OCI-LY1 (cell line): Measurements from ENCODE around the gene DDHD1.
A peak's percentile ranks its signal among the peaks of the same experiment; 100 is the strongest.
"Not testable (repeated sequence)": the region's sequence is repeated elsewhere in the genome, so short reads cannot be mapped to it uniquely, and the experiment has no call there.

Experiments used
- H2AFZ ChIP-seq: fragments of 200-600 bp; sonication (generic), shearing (Covaris generic); 2 replicates; pipeline ENCODE4 v1.6.0; 2014; ENCODE audit warnings: antibody characterized with exemption, mild to moderate bottlenecking, low read length
- H3F3A ChIP-seq: fragments of 200-600 bp; sonication (generic), shearing (Covaris generic); 2 replicates; pipeline ENCODE4 v1.6.0; 2014; ENCODE audit warnings: mild to moderate bottlenecking, antibody characterized with exemption, low read length, moderate library complexity; ENCODE audit not compliant: insufficient read depth
- H3K27ac ChIP-seq: fragments of 200-600 bp; sonication (generic); 2 replicates; pipeline ENCODE4 v1.5.1; 2014; ENCODE audit warnings: low read length, mixed run types, mild to moderate bottlenecking, low read depth; ENCODE audit not compliant: poor library complexity, severe bottlenecking
- H3K27me3 ChIP-seq: fragments of 200-600 bp; sonication (generic); 2 replicates; pipeline ENCODE4 v1.6.0; 2014; ENCODE audit warnings: antibody characterized with exemption, mild to moderate bottlenecking, low read length, moderate library complexity; ENCODE audit not compliant: insufficient read depth
- H3K36me3 ChIP-seq: fragments of 200-600 bp; sonication (generic); 2 replicates; pipeline ENCODE4 v1.6.1; 2014; ENCODE audit warnings: mild to moderate bottlenecking, antibody characterized with exemption, low read length, moderate library complexity, mixed read lengths; ENCODE audit not compliant: insufficient read depth
- H3K4me1 ChIP-seq: fragments of 200-600 bp; sonication (generic); 2 replicates; pipeline ENCODE4 v1.5.1; 2014; ENCODE audit warnings: mild to moderate bottlenecking, low read length, moderate library complexity; ENCODE audit not compliant: insufficient read depth, severe bottlenecking
- H3K4me2 ChIP-seq: fragments of 200-600 bp; sonication (generic), shearing (Covaris generic); 2 replicates; pipeline ENCODE4 v1.6.1; 2014; ENCODE audit warnings: low read length
- H3K4me3 ChIP-seq: fragments of 200-600 bp; sonication (generic); 2 replicates; pipeline ENCODE4 v1.5.1; 2014; ENCODE audit warnings: low read length, low read depth, mild to moderate bottlenecking, mixed read lengths; ENCODE audit not compliant: poor library complexity, severe bottlenecking
- H3K79me2 ChIP-seq: fragments of 200-600 bp; shearing (Covaris generic); 2 replicates; pipeline ENCODE4 v1.6.1; 2016; ENCODE audit warnings: mixed run types, low read length, mixed read lengths; ENCODE audit not compliant: insufficient read depth
- H3K9ac ChIP-seq: fragments of 200-600 bp; sonication (generic), shearing (Covaris generic); 2 replicates; pipeline ENCODE4 v1.6.1; 2014; ENCODE audit warnings: mild to moderate bottlenecking, low read length, mixed read lengths
- H3K9me2 ChIP-seq: fragments of 200-600 bp; sonication (generic), shearing (Covaris generic); 2 replicates; pipeline ENCODE4 v1.6.1; 2014; ENCODE audit warnings: low read depth, mild to moderate bottlenecking, low read length, mixed read lengths
- H3K9me3 ChIP-seq: fragments of 200-600 bp; shearing (Covaris generic); 2 replicates; pipeline ENCODE4 v1.6.1; 2014; ENCODE audit warnings: low read length, mixed read lengths
- H4K20me1 ChIP-seq: fragments of 200-600 bp; sonication (generic), shearing (Covaris generic); 2 replicates; pipeline ENCODE4 v1.6.0; 2016; ENCODE audit warnings: mild to moderate bottlenecking, low read length; ENCODE audit not compliant: insufficient read depth
- CTCF ChIP-seq: fragments of 200-600 bp; sonication (generic), shearing (Covaris generic); IDR thresholded peaks from 2 replicates; pipeline ENCODE4 v1.5.1; 2017; ENCODE audit warnings: mild to moderate bottlenecking, antibody characterized with exemption, low read length, moderate library complexity, mixed read lengths
- EZH2 ChIP-seq: fragments of 200-600 bp; sonication (generic), shearing (Covaris generic); IDR thresholded peaks from 2 replicates; pipeline ENCODE4 v1.8.0; 2017; ENCODE audit warnings: borderline replicate concordance, mixed run types, mild to moderate bottlenecking, antibody characterized with exemption, low read length, moderate library complexity, mixed read lengths

DDHD1 gene

GRCh38 chr14:53137568-53138203 lies 15.4 kb downstream of the DDHD1 start:
- H3K4me3 ChIP-seq, result no peak overlapping the region
- H3K9ac ChIP-seq, result no peak overlapping the region
- H3F3A ChIP-seq, result no peaks in the 10 kb centered on the region
- no peaks in the 10 kb centered on the region for H3K27me3 ChIP-seq
- H2AFZ ChIP-seq, result no peak overlapping the region
- TF ChIP-seq CTCF, result no peak
- TF ChIP-seq EZH2, result no peak
- H3K79me2 ChIP-seq, result peaks cover 76% of the 10 kb centered on the region
- peaks cover 26% of the 10 kb centered on the region for H3K36me3 ChIP-seq
- no peaks in the 10 kb centered on the region for H3K9me2 ChIP-seq
- no peaks in the 10 kb centered on the region for H4K20me1 ChIP-seq
- H3K27ac ChIP-seq, result no peak overlapping the region
- H3K4me2 ChIP-seq, result no peak overlapping the region
- peaks cover 41% of the 10 kb centered on the region for H3K9me3 ChIP-seq
- H3K4me1 ChIP-seq, result no peaks in the 10 kb centered on the region

GRCh38 chr14:53130491-53130890 lies 22.6 kb downstream of the DDHD1 start:
- H3K9me2 ChIP-seq, result not testable (repeated sequence)

GRCh38 chr14:53128303-53129028 lies 24.7 kb downstream of the DDHD1 start:
- Histone ChIP-seq H3K9me2 (no peaks in the 10 kb centered on the region), H3F3A (no peaks in the 10 kb centered on the region), H3K27ac (peak overlapping the region; percentile 57), H3K4me3 (no peak overlapping the region), H3K4me2 (no peak overlapping the region), H2AFZ (no peak overlapping the region), H3K9ac (no peak overlapping the region), H3K4me1 (peaks cover 34% of the 10 kb centered on the region), H3K27me3 (no peaks in the 10 kb centered on the region), H3K79me2 (peaks cover 39% of the 10 kb centered on the region), H3K36me3 (no peaks in the 10 kb centered on the region), H4K20me1 (no peaks in the 10 kb centered on the region), H3K9me3 (no peaks in the 10 kb centered on the region)
- TF ChIP-seq EZH2 (no peak), CTCF (peak; percentile 14; the same call in 1 of the 2 replicates)

More at GRCh38 chr14:53130491-53130890, 22.6 kb downstream of the DDHD1 start:
- peaks cover 32% of the 10 kb centered on the region for H3K79me2 ChIP-seq
- not testable (repeated sequence) for H3K4me3 ChIP-seq, H3K9ac ChIP-seq, H4K20me1 ChIP-seq, H3K27me3 ChIP-seq, H2AFZ ChIP-seq, H3K9me3 ChIP-seq, H3K4me2 ChIP-seq, H3K27ac ChIP-seq, H3F3A ChIP-seq, H3K36me3 ChIP-seq
- H3K4me1 ChIP-seq, result peaks cover 29% of the 10 kb centered on the region
